Fibroblast of villous mesenchyme (primary cell): ENCODE data around the gene OPRL1. TPM values are rescaled to one million over a fixed set of nuclear protein-coding genes. Genes with fewer than 3 reads are reported as not detected.

Experiments used
- DNase-seq: peaks from one replicate; pipeline ENCODE4 v3.0.0-alpha.2; 2010; ENCODE audit warnings: low read depth
- H3K4me3 ChIP-seq: 2 replicates; pipeline ENCODE4 v1.5.1; 2011; ENCODE audit warnings: low read depth, mild to moderate bottlenecking, low read length
- total RNA-seq: library from RNA; depleted of rRNA; stranded (reverse); fragments of >200 nt; gene quantifications from 2 replicates; pipeline ENCODE4 v1.2.3, GENCODE V29; 2012
- TF ChIP-seq, protein P1 (sequence below): IDR thresholded peaks from 2 replicates; pipeline ENCODE4 v1.5.1; 2012; ENCODE audit warnings: low read depth, mild to moderate bottlenecking, low read length; ENCODE audit not compliant: insufficient read depth

OPRL1 gene
- total RNA-seq, 1 donor = 1.7 TPM

DNA sequence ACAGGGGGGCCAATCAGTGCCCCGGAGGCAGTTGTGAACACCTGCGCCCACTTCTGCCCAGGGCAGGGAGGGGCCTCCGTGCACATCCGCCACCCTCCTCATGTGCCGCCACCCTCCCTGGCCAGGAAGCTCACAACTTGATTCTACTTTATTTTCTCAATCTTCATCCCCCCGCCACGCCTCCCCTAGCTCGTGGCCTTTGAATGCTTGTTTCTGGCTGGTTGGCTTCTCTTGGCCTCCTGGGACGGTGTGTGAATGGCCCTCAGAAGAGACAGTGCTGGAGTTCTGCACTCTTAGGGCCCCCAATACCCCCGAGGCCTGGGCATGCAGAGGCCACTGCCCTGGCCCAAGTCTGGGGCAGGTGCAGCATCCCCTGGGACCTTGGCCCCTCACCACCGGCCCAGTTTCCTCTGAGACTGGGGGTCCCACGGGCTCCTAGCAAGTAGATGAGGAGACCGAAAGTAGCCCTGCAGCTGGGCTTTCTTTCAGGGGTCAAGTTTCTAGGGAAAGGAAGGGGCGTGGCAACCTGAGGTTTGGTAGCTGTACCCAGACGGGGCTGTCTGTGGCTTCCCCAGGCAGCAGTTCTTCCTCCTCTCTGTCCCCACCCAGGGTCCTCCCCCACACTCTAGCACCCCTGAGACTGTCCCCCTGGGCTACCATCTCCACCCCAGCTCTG, 1.9 kb upstream of the OPRL1 start:
- H3K4me3 ChIP-seq = peak overlapping the region; percentile 80
- no peak for DNase-seq
- TF ChIP-seq, protein P1, sequence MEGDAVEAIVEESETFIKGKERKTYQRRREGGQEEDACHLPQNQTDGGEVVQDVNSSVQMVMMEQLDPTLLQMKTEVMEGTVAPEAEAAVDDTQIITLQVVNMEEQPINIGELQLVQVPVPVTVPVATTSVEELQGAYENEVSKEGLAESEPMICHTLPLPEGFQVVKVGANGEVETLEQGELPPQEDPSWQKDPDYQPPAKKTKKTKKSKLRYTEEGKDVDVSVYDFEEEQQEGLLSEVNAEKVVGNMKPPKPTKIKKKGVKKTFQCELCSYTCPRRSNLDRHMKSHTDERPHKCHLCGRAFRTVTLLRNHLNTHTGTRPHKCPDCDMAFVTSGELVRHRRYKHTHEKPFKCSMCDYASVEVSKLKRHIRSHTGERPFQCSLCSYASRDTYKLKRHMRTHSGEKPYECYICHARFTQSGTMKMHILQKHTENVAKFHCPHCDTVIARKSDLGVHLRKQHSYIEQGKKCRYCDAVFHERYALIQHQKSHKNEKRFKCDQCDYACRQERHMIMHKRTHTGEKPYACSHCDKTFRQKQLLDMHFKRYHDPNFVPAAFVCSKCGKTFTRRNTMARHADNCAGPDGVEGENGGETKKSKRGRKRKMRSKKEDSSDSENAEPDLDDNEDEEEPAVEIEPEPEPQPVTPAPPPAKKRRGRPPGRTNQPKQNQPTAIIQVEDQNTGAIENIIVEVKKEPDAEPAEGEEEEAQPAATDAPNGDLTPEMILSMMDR = no peak

DNA sequence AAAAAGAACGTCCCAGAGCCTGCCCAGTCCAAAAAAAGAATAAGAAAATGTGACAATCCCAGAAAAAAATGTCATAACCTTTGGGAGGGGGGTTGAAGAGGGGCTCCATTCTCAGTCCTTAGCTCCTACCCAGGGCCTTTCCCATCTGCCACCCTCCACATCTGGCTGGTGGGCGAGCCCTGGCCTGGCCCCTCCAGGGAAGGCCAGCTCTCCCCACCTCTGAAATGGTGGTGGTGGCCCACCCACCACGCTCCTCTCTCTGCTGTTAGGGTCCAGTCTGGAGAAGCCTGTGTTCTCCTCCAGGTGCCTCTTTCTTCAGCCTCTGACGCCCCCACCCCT, 979 bp upstream of the OPRL1 start:
- H3K4me3 ChIP-seq = peak overlapping the region; percentile 80
- TF ChIP-seq, protein P1 = no peak
- DNase-seq = no peak

DNA sequence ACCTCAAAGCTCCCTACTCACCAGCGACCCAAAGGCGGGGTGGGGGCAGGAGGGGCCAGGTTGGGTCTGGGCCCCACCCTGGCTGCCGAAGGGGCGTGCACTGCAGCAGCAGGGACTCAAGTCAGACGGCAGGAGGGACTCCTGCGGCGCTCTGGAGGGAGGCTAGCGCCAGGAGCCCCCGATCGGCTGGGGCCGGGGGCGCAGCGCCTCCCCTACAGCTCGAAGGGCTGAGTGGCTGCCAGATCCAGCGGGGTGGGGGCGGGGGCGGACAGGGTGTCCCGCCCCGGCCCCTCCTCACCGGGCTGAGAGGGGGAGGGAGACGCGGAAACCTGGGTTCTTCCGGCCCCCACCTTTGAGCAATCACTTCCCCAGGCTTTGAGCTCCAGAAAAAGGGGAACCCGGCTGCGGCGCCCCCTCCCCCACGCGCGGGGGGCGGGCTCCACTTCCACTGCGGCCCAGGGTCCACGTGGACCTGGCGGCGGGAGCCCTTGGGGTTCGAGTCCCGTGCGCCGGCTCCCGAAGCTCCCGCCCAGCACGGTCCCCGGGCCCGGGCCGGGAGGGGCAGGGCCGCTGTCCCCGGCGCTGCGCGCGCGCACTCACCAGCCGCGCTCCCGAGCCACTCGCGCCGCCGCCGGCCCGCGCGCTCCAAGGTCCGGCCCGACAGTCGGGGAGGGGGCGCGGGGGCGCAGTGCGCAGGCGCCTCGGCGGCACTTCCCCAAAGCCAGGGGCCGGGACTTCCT, 439 bp upstream of the OPRL1 start, which contains the start of gene RGS19:
TSS of gene RGS19 (minus strand) at position 246 of the 740 bp plus-strand sequence. CDS start 2,632 bp downstream, outside the sequence.
- TF ChIP-seq, protein P1 = no peak
- peak; percentile 68 for DNase-seq
- H3K4me3 ChIP-seq = peak within 1 kb of the TSS; percentile 80

DNA sequence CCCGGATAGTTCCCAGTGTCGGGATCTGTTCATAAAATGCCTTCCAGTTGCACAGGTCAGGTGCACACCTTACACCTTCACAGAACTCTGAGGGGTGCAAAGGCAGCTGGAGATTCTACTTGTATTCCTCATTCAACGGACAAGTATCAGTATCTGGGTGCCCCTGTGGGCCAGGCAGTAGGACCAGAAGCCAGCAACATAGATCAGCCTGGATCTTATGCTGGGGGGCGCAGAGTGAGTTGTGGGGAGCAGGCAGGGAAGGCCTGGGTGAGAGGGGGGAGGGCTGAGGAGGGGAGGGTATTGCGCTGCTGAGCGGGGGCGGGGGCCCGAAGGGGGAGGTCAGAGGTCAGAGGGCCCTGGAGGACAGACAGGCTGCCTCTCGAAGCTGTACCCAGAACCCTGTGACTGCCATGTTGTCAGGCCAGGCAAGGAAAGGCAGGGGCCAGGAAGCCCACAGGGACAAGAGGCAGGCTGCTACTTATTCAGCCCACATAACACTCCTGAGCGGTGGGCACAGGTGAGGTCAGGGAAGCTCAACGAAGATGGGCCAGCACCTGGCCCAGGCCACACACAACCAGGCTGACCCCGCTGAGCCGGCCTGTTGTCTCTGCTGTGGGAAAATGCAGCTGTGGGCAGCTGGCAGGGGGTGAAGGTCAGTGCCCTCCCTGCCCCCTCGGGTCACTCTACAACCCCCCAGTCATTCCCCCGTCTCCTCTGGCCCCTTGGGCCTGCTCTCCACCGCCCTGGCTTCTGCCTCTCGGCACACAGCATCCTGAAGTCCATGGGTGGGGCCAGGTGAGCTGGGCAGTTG, 1.1 kb downstream of the OPRL1 start:
- TF ChIP-seq, protein P1 = no peak
- DNase-seq = no peak
- H3K4me3 ChIP-seq = no peak overlapping the region

DNA sequence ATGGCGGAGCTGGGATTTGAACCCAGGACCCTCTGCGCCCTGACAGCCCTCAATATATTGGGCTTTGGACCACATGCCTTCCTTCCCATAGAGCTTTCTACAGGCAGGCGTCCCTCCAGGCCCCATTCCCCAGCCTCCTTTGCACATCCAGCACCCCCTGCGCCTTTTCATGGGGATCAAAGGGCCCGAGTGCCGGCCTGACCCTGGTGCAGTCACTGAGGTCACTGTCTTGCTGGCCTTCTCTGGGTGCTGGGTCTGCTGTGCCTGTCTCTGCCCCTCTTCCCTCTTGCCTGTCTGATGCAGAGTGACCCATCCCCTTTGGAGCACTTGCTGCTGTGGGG, 1.7 kb downstream of the OPRL1 start:
- TF ChIP-seq, protein P1 = no peak
- no peak overlapping the region for H3K4me3 ChIP-seq
- DNase-seq = no peak

DNA sequence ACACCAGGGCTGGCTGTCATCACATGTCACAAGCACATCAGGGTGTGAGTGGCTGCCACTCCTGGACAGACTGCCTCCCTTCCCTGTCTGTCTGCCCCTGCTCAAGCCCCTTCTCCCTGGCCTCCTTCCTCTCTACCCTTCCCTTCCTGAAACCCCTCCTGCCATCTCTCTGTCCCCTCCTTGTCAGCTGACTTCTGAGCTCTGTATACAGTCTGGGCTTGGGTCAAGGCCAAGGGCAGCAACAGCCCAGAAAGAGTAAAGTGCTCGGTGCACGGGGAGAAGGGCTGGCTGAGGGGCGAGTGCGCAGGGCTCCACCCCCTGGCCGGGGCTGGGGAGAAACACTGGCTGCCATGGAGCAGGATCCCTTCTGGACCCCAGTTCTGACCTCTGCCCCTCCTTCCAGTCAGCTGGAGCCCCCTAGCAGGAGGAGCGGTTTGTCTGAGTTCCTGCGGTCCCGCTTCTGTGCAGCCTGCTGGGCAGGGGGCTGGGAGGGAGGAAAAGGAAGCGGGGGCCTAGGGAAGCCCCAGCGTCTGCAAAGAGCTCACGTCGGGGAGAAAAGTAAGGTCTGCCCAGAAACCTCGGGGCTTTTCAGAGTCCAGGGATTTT, 2.3 kb downstream of the OPRL1 start:
- H3K4me3 ChIP-seq = no peak overlapping the region
- DNase-seq = no peak
- TF ChIP-seq, protein P1 = no peak
